CD14-positive monocyte (primary cell): Measurements from ENCODE around the gene SPCS1. TPM values are rescaled to one million over a fixed set of nuclear protein-coding genes. Genes with fewer than 3 reads are reported as not detected.

ENCODE experiments used
- DNase-seq, 3 donors: peaks; one replicate each; pipeline ENCODE4 v3.0.0-alpha.2; 2011 to 2022
- H2AFZ ChIP-seq: 2 replicates; pipeline ENCODE4 v1.6.0; 2012; ENCODE audit warnings: mild to moderate bottlenecking, low read depth, low read length, inconsistent platforms; ENCODE audit not compliant: insufficient read depth, poor library complexity, severe bottlenecking
- H3K27ac ChIP-seq, 2 donors: 1 replicate in 1 of 2; 2 replicates in 1 of 2; pipeline ENCODE4 v1.5.1; 2012 to 2013; ENCODE audit warnings: low read length in 2 of 2, control low read depth in 1 of 2, inconsistent platforms in 1 of 2, low read depth in 1 of 2, mild to moderate bottlenecking in 1 of 2
- H3K27me3 ChIP-seq, 2 donors: one replicate each; pipeline versions ENCODE4 v1.6.0 to v1.6.1; 2011 to 2013; ENCODE audit warnings: low read length in 2 of 2; ENCODE audit not compliant: control insufficient read depth in 2 of 2, insufficient read depth in 2 of 2
- H3K36me3 ChIP-seq, 2 donors: replicated peaks in 1 of 2; 1 replicate in 1 of 2; 2 replicates in 1 of 2; pipeline versions ENCODE4 v1.5.1 to v1.6.1; 2012 to 2013; ENCODE audit warnings: low read length in 2 of 2, control low read depth in 1 of 2, inconsistent platforms in 1 of 2, mild to moderate bottlenecking in 1 of 2; ENCODE audit not compliant: insufficient read depth in 2 of 2, control insufficient read depth in 1 of 2
- H3K4me1 ChIP-seq, 2 donors: 1 replicate in 1 of 2; 2 replicates in 1 of 2; pipeline versions ENCODE4 v1.5.1 to v1.6.1; 2012 to 2013; ENCODE audit warnings: low read length in 2 of 2, control low read depth in 1 of 2, inconsistent platforms in 1 of 2, mild to moderate bottlenecking in 1 of 2, moderate library complexity in 1 of 2; ENCODE audit not compliant: insufficient read depth in 2 of 2, control insufficient read depth in 1 of 2
- H3K4me2 ChIP-seq: replicated peaks from 2 replicates; pipeline ENCODE3; 2012; ENCODE audit warnings: low read length, moderate library complexity, mild to moderate bottlenecking; ENCODE audit not compliant: poor library complexity, severe bottlenecking; ENCODE audit errors: extremely low read depth
- H3K4me3 ChIP-seq, 3 experiments: fragments of 200-600 bp in 1 of 3; sonication (generic) in 1 of 3; replicated peaks in 1 of 3; 1 replicate in 2 of 3; 2 replicates in 1 of 3; pipeline ENCODE4 v1.5.1; 2011 to 2013; ENCODE audit warnings: low read length in 3 of 3, mild to moderate bottlenecking in 3 of 3, control low read depth in 2 of 3, low read depth in 2 of 3, inconsistent platforms in 1 of 3, moderate library complexity in 1 of 3
- H3K79me2 ChIP-seq: 2 replicates; pipeline ENCODE4 v1.6.0; 2012; ENCODE audit warnings: mild to moderate bottlenecking, control low read depth, inconsistent platforms, low read length, moderate library complexity; ENCODE audit not compliant: insufficient read depth
- H3K9ac ChIP-seq: 2 replicates; pipeline ENCODE4 v1.6.0; 2017; ENCODE audit warnings: low read length, mild to moderate bottlenecking; ENCODE audit not compliant: insufficient read depth, poor library complexity, severe bottlenecking
- H3K9me3 ChIP-seq, 2 donors: replicated peaks in 1 of 2; 1 replicate in 1 of 2; 2 replicates in 1 of 2; pipeline versions ENCODE4 v1.5.1 to v1.6.1; 2012 to 2013; ENCODE audit warnings: low read length in 2 of 2, control low read depth in 1 of 2; ENCODE audit not compliant: control insufficient read depth in 1 of 2, insufficient read depth in 1 of 2
- H4K20me1 ChIP-seq: 2 replicates; pipeline ENCODE4 v1.6.0; 2012; ENCODE audit warnings: mild to moderate bottlenecking, low read length, control low read depth, moderate library complexity; ENCODE audit not compliant: insufficient read depth
- H3K27ac Mint-ChIP-seq, 7 donors: one replicate each; pipeline ENCODE4 v1.8.0; 2020; ENCODE audit warnings: mild to moderate bottlenecking in 7 of 7, mixed read lengths in 7 of 7, moderate library complexity in 6 of 7, inconsistent platforms in 2 of 7
- H3K27me3 Mint-ChIP-seq, 3 donors: one replicate each; pipeline ENCODE4 v1.8.0; 2021 to 2022; ENCODE audit warnings: low read depth in 3 of 3, mild to moderate bottlenecking in 3 of 3, mixed read lengths in 3 of 3, moderate library complexity in 3 of 3, inconsistent platforms in 1 of 3
- H3K36me3 Mint-ChIP-seq, 2 donors: one replicate each; pipeline ENCODE4 v1.8.0; 2020; ENCODE audit warnings: mixed read lengths in 2 of 2, inconsistent platforms in 1 of 2, mild to moderate bottlenecking in 1 of 2
- H3K4me1 Mint-ChIP-seq: one replicate; pipeline ENCODE4 v1.8.0; 2020; ENCODE audit warnings: mild to moderate bottlenecking, mixed read lengths
- H3K4me3 Mint-ChIP-seq, 2 donors: one replicate each; pipeline ENCODE4 v1.8.0; 2020; ENCODE audit warnings: mild to moderate bottlenecking in 2 of 2, mixed read lengths in 2 of 2, moderate library complexity in 1 of 2
- H3K9me3 Mint-ChIP-seq, 7 donors: one replicate each; pipeline ENCODE4 v1.8.0; 2020 to 2022; ENCODE audit warnings: mixed read lengths in 7 of 7, mild to moderate bottlenecking in 6 of 7, moderate library complexity in 6 of 7, inconsistent platforms in 2 of 7
- WGBS: methylation state at CpG from one replicate; pipeline ENCODE4 v1.1.5; 2013; ENCODE audit warnings: missing lambda C conversion rate; ENCODE audit not compliant: insufficient coverage; 5-methylcytosine and 5-hydroxymethylcytosine counted together
- intact Hi-C, 2 donors: fragments of 100-400 bp; cut with micrococcal nuclease; formaldehyde crosslinking; loops; one replicate each; pipeline versions ENCODE4 v1.15.0 to v1.15.1; 2023
- polyA plus RNA-seq, 3 donors: library from polyadenylated mRNA; depleted of rRNA in 1 of 3; unstranded in 2 of 3; stranded (reverse) in 1 of 3; fragments of 300-500 nt in 2 of 3; fragments of >200 nt in 1 of 3; fragmentation: Illumina TruSeq in 2 of 3; gene quantifications; 1 replicate in 2 of 3; 2 replicates in 1 of 3; pipeline ENCODE4 v1.2.3, GENCODE V29; 2012 to 2021
- TF ChIP-seq, protein P1 (sequence below): fragments of 200-600 bp; IDR thresholded peaks from one replicate; pipeline ENCODE4 v1.8.0; 2022; ENCODE audit warnings: antibody characterized with exemption, mild to moderate bottlenecking

Gene SPCS1
- polyA plus RNA-seq, 3 donors = 99.0 to 242 (median 228) TPM

DNA sequence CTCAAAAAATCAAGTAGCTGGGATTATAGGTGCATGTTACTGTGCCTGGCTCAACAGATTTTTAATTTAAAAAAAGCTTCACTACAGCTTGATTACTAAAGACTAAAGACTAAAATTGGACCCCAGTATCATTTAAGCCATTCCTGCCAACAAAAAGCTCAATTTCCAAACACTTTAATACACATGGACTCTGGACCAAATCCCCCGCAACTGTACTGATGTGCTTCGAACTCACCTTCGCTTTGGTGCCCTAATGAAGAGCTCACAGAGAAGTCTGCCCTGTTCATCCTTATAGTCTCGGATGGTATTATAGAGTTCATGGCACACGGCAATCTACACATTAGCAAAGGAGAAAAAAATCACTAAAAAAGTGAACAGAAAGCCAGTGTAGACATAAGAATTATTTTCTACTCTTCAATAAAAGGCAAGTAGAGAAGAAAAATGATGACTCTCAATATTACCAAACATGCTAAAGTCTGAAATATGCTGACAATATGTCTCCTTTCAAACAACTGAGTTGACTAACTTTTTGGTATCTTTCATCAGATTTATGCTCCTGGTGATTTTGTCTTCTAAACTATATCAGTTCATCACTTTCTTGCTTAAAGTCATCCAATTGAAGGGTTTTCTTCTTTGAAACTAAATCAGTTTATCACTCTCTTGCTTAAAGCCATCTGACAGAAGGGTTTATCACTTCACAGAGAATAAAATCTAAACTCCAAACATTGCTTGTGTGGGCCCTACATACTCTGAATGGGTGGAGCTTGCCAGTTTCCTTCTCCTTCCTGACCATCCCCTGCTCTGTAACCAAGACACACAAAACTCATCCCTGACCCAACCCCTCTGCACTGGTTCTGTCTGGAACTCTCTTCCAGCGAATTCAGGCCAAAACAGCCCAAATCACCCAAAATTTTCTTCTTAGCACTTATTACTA is 27.4 kb upstream of the SPCS1 start:
- DNase-seq = no peak
- H3K9ac ChIP-seq = no peak overlapping the region
- 100% methylated on average over 1 of the region's 6 CpGs for WGBS
- H3K36me3 ChIP-seq = peaks cover 57 to 69% of the 10 kb centered on the region in 2 donors
- Mint-ChIP-seq H3K4me1 (peaks cover 40% of the 10 kb centered on the region), H3K27me3 (peaks cover 0 to 2% (median 0%) of the 10 kb centered on the region in 3 donors), H3K27ac (peak overlapping the region in 4 of 7 donors; percentile 14 to 78 (median 55)), H3K4me3 (no peak overlapping the region), H3K9me3 (no peaks in the 10 kb centered on the region), H3K36me3 (peaks cover 50 to 64% of the 10 kb centered on the region in 2 donors)
- TF ChIP-seq, protein P1, sequence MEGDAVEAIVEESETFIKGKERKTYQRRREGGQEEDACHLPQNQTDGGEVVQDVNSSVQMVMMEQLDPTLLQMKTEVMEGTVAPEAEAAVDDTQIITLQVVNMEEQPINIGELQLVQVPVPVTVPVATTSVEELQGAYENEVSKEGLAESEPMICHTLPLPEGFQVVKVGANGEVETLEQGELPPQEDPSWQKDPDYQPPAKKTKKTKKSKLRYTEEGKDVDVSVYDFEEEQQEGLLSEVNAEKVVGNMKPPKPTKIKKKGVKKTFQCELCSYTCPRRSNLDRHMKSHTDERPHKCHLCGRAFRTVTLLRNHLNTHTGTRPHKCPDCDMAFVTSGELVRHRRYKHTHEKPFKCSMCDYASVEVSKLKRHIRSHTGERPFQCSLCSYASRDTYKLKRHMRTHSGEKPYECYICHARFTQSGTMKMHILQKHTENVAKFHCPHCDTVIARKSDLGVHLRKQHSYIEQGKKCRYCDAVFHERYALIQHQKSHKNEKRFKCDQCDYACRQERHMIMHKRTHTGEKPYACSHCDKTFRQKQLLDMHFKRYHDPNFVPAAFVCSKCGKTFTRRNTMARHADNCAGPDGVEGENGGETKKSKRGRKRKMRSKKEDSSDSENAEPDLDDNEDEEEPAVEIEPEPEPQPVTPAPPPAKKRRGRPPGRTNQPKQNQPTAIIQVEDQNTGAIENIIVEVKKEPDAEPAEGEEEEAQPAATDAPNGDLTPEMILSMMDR = no peak
- no peaks in the 10 kb centered on the region for H3K9me3 ChIP-seq
- intact Hi-C loops = no loop called here
- H3K27ac ChIP-seq = no peak overlapping the region
- H4K20me1 ChIP-seq = peaks cover 52% of the 10 kb centered on the region
- no peaks in the 10 kb centered on the region for H3K27me3 ChIP-seq
- H3K79me2 ChIP-seq = peaks cover 60% of the 10 kb centered on the region
- H3K4me3 ChIP-seq = no peak overlapping the region
- H2AFZ ChIP-seq = no peak overlapping the region
- no peak overlapping the region for H3K4me2 ChIP-seq
- peaks cover 32 to 36% of the 10 kb centered on the region in 2 donors for H3K4me1 ChIP-seq

DNA sequence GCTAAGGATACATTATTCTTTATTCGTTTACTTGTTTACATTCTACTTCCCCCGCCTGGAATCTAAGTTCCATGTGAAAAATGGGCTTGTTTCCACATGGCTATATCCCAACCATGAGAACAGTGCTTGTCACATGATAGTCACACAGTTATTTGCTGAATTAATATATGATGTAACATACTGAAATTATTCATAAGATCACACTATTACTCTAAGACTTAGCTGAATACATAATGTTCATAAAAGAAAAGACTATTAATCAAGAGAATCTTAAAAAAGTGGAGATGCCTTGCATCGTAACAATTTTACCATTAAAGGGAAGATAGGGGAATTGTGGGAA is 26.7 kb upstream of the SPCS1 start:
- H3K27ac ChIP-seq = peak overlapping the region in 1 of 2 donors; percentile 66
- H3K36me3 ChIP-seq = peaks cover 53 to 64% of the 10 kb centered on the region in 2 donors
- H3K4me2 ChIP-seq = no peak overlapping the region
- Mint-ChIP-seq H3K9me3 (no peaks in the 10 kb centered on the region), H3K4me3 (no peak overlapping the region), H3K4me1 (peaks cover 44% of the 10 kb centered on the region), H3K27me3 (peaks cover 0 to 2% (median 0%) of the 10 kb centered on the region in 3 donors), H3K27ac (peak overlapping the region in 3 of 7 donors; percentile 1 to 78 (median 3)), H3K36me3 (peaks cover 49 to 61% of the 10 kb centered on the region in 2 donors)
- no peaks in the 10 kb centered on the region for H3K9me3 ChIP-seq
- H3K27me3 ChIP-seq = no peaks in the 10 kb centered on the region
- no peak overlapping the region for H2AFZ ChIP-seq
- H3K9ac ChIP-seq = no peak overlapping the region
- no CpG with 5 or more reads among the region's 3 CpGs for WGBS
- no peak overlapping the region for H3K4me3 ChIP-seq
- H4K20me1 ChIP-seq = peaks cover 58% of the 10 kb centered on the region
- H3K4me1 ChIP-seq = peaks cover 37 to 43% of the 10 kb centered on the region in 2 donors
- peaks cover 67% of the 10 kb centered on the region for H3K79me2 ChIP-seq
- intact Hi-C loops = no loop called here
- no peak for DNase-seq
- TF ChIP-seq, protein P1 = no peak
